Measurements from ENCODE around the gene FZD8.

Gene FZD8

GRCh38 chr10:35642035-35642792 is at the start of gene FZD8:
FZD8 (minus strand) TSS chr10:35642296; CDS start chr10:35641429, 867 bp downstream.
- peak; percentile 18; the same call in 1 of the 2 replicates for TF ChIP-seq CTCF (conservative IDR thresholded peaks at IDR 0.05)
- peak within 1 kb of the TSS; percentile 91 for H3K27ac ChIP-seq

- H3K27ac ChIP-seq, result peak overlapping the region; percentile 97
- no peak for TF ChIP-seq CTCF (conservative IDR thresholded peaks at IDR 0.05)
These were observed 49.6 kb upstream of the FZD8 start for GRCh38 chr10:35691522-35692236.

GRCh38 chr10:35690534-35690933 is 48.4 kb upstream of the FZD8 start:
- peak overlapping the region; percentile 97 for H3K27ac ChIP-seq
- no peak for TF ChIP-seq CTCF (conservative IDR thresholded peaks at IDR 0.05)

GRCh38 chr10:35685858-35686257 is 43.8 kb upstream of the FZD8 start:
- peak overlapping the region; percentile 97 for H3K27ac ChIP-seq

GRCh38 chr10:35685402-35685801 is 43.3 kb upstream of the FZD8 start:
- H3K27ac ChIP-seq, result peak overlapping the region; percentile 97
- no peak for TF ChIP-seq CTCF (conservative IDR thresholded peaks at IDR 0.05)

- TF ChIP-seq CTCF (conservative IDR thresholded peaks at IDR 0.05), result no peak
These were observed 42.5 kb upstream of the FZD8 start for GRCh38 chr10:35684586-35684985.

GRCh38 chr10:35675846-35676245 is 33.8 kb upstream of the FZD8 start:
- TF ChIP-seq CTCF (conservative IDR thresholded peaks at IDR 0.05), result no peak
- no peak overlapping the region for H3K27ac ChIP-seq

More at GRCh38 chr10:35684586-35684985, 42.5 kb upstream of the FZD8 start:
- peak overlapping the region; percentile 97 for H3K27ac ChIP-seq

GRCh38 chr10:35674843-35675242 is 32.7 kb upstream of the FZD8 start:
- H3K27ac ChIP-seq, result no peak overlapping the region

More at GRCh38 chr10:35674843-35675242, 32.7 kb upstream of the FZD8 start:
- no peak for TF ChIP-seq CTCF (conservative IDR thresholded peaks at IDR 0.05)

Measured in VCaP (cell line).